Panc1 (cell line): ENCODE results near the gene HMCN2. TPM values are rescaled to one million over a fixed set of nuclear protein-coding genes. Genes with fewer than 3 reads are reported as not detected.

ENCODE experiments used
- ATAC-seq: fragments of 200-7000 bp; cut with Tn5 transposase; 2 replicates; pipeline ENCODE4 v1.9.1; 2020; ENCODE audit warnings: mild to moderate bottlenecking, moderate library complexity
- BruUV-seq: library from RNA; stranded (reverse); fragments of 400-500 nt; replicated peaks from 2 replicates; lab custom pipeline; 2021; lab: Mats Ljungman, UMichigan
- CTCF ChIA-PET: fragments of 300-600 bp; sonication (Branson Sonifier 250); formaldehyde crosslinking; loops from one replicate; lab custom pipeline; 2022; ENCODE audit warnings: antibody characterized with exemption; lab: Charles Lee
- POLR2A ChIA-PET: fragments of 300-600 bp; sonication (Branson Sonifier 250); formaldehyde crosslinking; loops from one replicate; lab custom pipeline; 2022; ENCODE audit warnings: antibody characterized with exemption; lab: Charles Lee
- DNase-seq: peaks from one replicate; pipeline ENCODE4 v3.0.0-alpha.2; 2010; ENCODE audit warnings: low read depth, low spot score
- H3K27ac ChIP-seq: 2 replicates; pipeline ENCODE4 v1.5.1; 2011; ENCODE audit warnings: mild to moderate bottlenecking, low read length, inconsistent platforms
- H3K27me3 ChIP-seq: fragments of 200-500 bp; sonication (Bioruptor generic); 2 replicates; pipeline ENCODE4 v1.6.0; 2014; ENCODE audit warnings: low read length, inconsistent platforms; ENCODE audit not compliant: control insufficient read depth, insufficient read depth
- H3K36me3 ChIP-seq: fragments of 200-500 bp; sonication (Bioruptor generic); 2 replicates; pipeline ENCODE4 v1.5.1; 2014; ENCODE audit warnings: inconsistent platforms, mild to moderate bottlenecking, low read length, moderate library complexity; ENCODE audit not compliant: control insufficient read depth, insufficient read depth
- H3K4me1 ChIP-seq: 2 replicates; pipeline ENCODE4 v1.5.1; 2011; ENCODE audit warnings: inconsistent platforms, mild to moderate bottlenecking, low read length, moderate library complexity; ENCODE audit not compliant: control insufficient read depth, insufficient read depth
- H3K4me3 ChIP-seq, 2 experiments: 2 replicates each; pipeline ENCODE4 v1.5.1; 2011 to 2012; ENCODE audit warnings: low read depth in 2 of 2, low read length in 2 of 2, mild to moderate bottlenecking in 2 of 2, inconsistent platforms in 1 of 2, moderate library complexity in 1 of 2
- H3K9me3 ChIP-seq: fragments of 200-500 bp; sonication (Bioruptor generic); 2 replicates; pipeline ENCODE4 v1.5.1; 2014; ENCODE audit warnings: low read depth, mild to moderate bottlenecking, inconsistent platforms, low read length, moderate library complexity; ENCODE audit not compliant: control insufficient read depth, insufficient read depth
- POLR2AphosphoS5 ChIP-seq: IDR thresholded peaks from 2 replicates; pipeline ENCODE4 v1.6.1; 2012; ENCODE audit warnings: mild to moderate bottlenecking, low read depth, low read length, moderate library complexity
- SIN3A ChIP-seq: IDR thresholded peaks from 2 replicates; pipeline ENCODE4 v1.6.1; 2012; ENCODE audit warnings: low read depth, mild to moderate bottlenecking, low read length, moderate library complexity, borderline replicate concordance; ENCODE audit not compliant: insufficient read depth
- TCF7L2 ChIP-seq: IDR thresholded peaks from 2 replicates; pipeline ENCODE4 v1.6.1; 2011; ENCODE audit warnings: mild to moderate bottlenecking, low read depth, low read length, inconsistent platforms
- in situ Hi-C: cut with HindIII; loops from 2 replicates; pipeline ENCODE4 v1.10.0; 2016; ENCODE audit warnings: low sequenced_read_pairs, low pct_unique_long_range_greater_than_20kb
- intact Hi-C: fragments of 100-400 bp; cut with micrococcal nuclease; formaldehyde crosslinking; loops from one replicate; pipeline ENCODE4 v1.10.0; 2022; ENCODE audit not compliant: unreplicated experiment
- total RNA-seq: library from RNA; stranded (reverse); gene quantifications from one replicate; pipeline ENCODE4 v1.2.1, GENCODE V29; 2021; ENCODE audit not compliant: unreplicated experiment
- TF ChIP-seq, protein P1 (sequence below), 2 experiments: IDR thresholded peaks; 2 replicates each; pipeline ENCODE4 v1.6.1; 2011 to 2012; ENCODE audit warnings: low read depth in 2 of 2, control low read depth in 1 of 2, low read length in 1 of 2, mild to moderate bottlenecking in 1 of 2, moderate library complexity in 1 of 2; ENCODE audit not compliant: insufficient read depth in 1 of 2
- TF ChIP-seq, protein P2 (sequence below): fragments of 450-650 bp; IDR thresholded peaks from 2 replicates; pipeline ENCODE4 v1.5.1; 2017; ENCODE audit warnings: mild to moderate bottlenecking

The HMCN2 gene
- total RNA-seq, 1 experiment from 2014 or later: 0.05 TPM

DNA sequence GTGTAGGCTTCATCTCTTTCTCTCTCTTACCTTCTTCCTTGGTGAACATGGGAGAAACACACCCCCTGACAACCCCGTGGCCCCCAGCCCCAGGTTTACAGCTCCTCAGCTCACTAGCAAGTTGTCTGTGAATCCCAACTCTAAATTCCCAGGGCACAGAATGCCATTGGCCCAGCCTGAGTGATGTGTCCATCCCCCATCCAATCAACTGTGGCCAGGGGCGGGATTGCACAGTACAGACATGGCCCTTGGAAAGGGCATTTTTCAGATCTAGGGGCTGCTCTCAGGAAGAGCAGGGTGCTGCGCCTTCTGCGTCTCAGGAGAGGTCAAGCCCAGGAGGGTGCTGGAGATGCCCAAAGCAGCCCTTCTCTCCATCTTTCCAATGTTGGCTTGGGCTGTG is 131.0 kb downstream of the HMCN2 start:
- ChIA-PET POLR2A (no interaction called here), CTCF (no interaction called here)
- BruUV-seq: no TSS peak
- Histone ChIP-seq H3K27ac (no peak overlapping the region), H3K27me3 (no peaks in the 10 kb centered on the region), H3K4me1 (no peaks in the 10 kb centered on the region), H3K4me3 (no peak overlapping the region), H3K9me3 (no peaks in the 10 kb centered on the region), H3K36me3 (no peaks in the 10 kb centered on the region)
- no peak for DNase-seq
- no peak for TF ChIP-seq SIN3A
- TF ChIP-seq, protein P1, sequence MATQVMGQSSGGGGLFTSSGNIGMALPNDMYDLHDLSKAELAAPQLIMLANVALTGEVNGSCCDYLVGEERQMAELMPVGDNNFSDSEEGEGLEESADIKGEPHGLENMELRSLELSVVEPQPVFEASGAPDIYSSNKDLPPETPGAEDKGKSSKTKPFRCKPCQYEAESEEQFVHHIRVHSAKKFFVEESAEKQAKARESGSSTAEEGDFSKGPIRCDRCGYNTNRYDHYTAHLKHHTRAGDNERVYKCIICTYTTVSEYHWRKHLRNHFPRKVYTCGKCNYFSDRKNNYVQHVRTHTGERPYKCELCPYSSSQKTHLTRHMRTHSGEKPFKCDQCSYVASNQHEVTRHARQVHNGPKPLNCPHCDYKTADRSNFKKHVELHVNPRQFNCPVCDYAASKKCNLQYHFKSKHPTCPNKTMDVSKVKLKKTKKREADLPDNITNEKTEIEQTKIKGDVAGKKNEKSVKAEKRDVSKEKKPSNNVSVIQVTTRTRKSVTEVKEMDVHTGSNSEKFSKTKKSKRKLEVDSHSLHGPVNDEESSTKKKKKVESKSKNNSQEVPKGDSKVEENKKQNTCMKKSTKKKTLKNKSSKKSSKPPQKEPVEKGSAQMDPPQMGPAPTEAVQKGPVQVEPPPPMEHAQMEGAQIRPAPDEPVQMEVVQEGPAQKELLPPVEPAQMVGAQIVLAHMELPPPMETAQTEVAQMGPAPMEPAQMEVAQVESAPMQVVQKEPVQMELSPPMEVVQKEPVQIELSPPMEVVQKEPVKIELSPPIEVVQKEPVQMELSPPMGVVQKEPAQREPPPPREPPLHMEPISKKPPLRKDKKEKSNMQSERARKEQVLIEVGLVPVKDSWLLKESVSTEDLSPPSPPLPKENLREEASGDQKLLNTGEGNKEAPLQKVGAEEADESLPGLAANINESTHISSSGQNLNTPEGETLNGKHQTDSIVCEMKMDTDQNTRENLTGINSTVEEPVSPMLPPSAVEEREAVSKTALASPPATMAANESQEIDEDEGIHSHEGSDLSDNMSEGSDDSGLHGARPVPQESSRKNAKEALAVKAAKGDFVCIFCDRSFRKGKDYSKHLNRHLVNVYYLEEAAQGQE (IDR thresholded peaks at IDR 0.05; ENCODE audit: insufficient read depth in 1 of 2, low read depth in 2 of 2, low read length in 1 of 2): no peak
- in situ Hi-C loops: no loop called here
- no peak for ATAC-seq
- intact Hi-C loops: no loop called here

DNA sequence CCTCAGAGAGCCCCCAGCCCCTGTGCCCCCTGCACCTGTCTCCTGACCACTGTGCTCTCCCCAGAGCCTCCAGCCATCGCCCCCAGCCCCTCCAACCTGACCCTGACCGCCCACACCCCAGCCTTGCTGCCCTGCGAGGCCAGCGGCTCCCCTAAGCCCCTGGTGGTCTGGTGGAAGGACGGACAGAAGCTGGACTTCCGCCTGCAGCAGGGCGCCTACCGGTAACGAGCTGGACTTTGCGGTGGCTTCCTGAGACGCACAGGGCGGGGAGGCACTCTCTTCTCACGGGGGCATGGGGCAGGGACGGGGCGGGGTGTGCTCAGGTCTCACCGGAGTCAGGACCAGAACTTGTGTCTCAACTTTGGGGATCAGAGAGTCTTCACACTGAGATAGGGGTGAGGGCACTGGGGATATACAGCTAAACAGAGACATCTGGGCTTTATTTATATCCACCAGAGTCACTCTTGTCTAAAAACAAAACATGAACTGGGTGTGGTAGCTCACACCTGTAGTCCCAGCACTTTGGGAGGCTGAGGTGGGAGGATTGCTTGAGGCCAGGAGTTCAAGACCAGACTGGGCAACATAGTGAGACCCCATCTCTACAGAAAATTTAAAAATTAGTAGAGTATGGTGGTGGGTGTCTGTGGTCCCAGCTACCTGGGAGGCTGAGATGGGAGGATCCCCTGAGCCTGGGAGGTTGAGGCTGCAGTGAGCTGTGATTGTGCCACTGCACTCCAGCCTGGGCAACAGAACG is 133.1 kb downstream of the HMCN2 start:
- Histone ChIP-seq H3K27me3 (no peaks in the 10 kb centered on the region), H3K4me1 (no peaks in the 10 kb centered on the region), H3K27ac (no peak overlapping the region), H3K9me3 (no peaks in the 10 kb centered on the region), H3K4me3 (no peak overlapping the region), H3K36me3 (no peaks in the 10 kb centered on the region)
- no TSS peak for BruUV-seq
- ATAC-seq (no peak), DNase-seq (no peak)
- CTCF ChIA-PET: no interaction called here
- intact Hi-C loops (no loop called here), in situ Hi-C loops (no loop called here)
- TF ChIP-seq, protein P2, sequence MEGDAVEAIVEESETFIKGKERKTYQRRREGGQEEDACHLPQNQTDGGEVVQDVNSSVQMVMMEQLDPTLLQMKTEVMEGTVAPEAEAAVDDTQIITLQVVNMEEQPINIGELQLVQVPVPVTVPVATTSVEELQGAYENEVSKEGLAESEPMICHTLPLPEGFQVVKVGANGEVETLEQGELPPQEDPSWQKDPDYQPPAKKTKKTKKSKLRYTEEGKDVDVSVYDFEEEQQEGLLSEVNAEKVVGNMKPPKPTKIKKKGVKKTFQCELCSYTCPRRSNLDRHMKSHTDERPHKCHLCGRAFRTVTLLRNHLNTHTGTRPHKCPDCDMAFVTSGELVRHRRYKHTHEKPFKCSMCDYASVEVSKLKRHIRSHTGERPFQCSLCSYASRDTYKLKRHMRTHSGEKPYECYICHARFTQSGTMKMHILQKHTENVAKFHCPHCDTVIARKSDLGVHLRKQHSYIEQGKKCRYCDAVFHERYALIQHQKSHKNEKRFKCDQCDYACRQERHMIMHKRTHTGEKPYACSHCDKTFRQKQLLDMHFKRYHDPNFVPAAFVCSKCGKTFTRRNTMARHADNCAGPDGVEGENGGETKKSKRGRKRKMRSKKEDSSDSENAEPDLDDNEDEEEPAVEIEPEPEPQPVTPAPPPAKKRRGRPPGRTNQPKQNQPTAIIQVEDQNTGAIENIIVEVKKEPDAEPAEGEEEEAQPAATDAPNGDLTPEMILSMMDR: no peak
- TF ChIP-seq, protein P1 (IDR thresholded peaks at IDR 0.05; ENCODE audit: insufficient read depth in 1 of 2, low read depth in 2 of 2, low read length in 1 of 2): no peak
- no peak for TF ChIP-seq TCF7L2
- TF ChIP-seq POLR2AphosphoS5: no peak
- POLR2A ChIA-PET: no interaction called here
